Neuronal stem cell (in vitro differentiated cells): ENCODE results near the gene MCCD1.

ENCODE experiments used
- DNase-seq: peaks from one replicate; pipeline ENCODE4 v3.0.0-alpha.2; 2013; ENCODE audit warnings: low spot score
- H2AFZ ChIP-seq: one replicate; pipeline ENCODE4 v1.6.1; 2013; ENCODE audit warnings: mild to moderate bottlenecking, low read length, inconsistent platforms
- H2AK5ac ChIP-seq: 2 replicates; pipeline ENCODE4 v1.6.1; 2013; ENCODE audit warnings: low read depth, mild to moderate bottlenecking, inconsistent platforms, low read length, moderate library complexity, mixed read lengths
- H2BK120ac ChIP-seq: 2 replicates; pipeline ENCODE4 v1.6.1; 2013; ENCODE audit warnings: low read depth, mild to moderate bottlenecking, inconsistent platforms, low read length, moderate library complexity, mixed read lengths
- H2BK12ac ChIP-seq: one replicate; pipeline ENCODE4 v1.6.1; 2013; ENCODE audit warnings: low read length, inconsistent platforms
- H2BK15ac ChIP-seq: 2 replicates; pipeline ENCODE4 v1.6.1; 2013; ENCODE audit warnings: mild to moderate bottlenecking, low read length, inconsistent platforms, mixed read lengths
- H2BK5ac ChIP-seq: one replicate; pipeline ENCODE4 v1.6.1; 2013; ENCODE audit warnings: inconsistent platforms, mild to moderate bottlenecking, low read length, moderate library complexity
- H3K14ac ChIP-seq: one replicate; pipeline ENCODE4 v1.6.1; 2013; ENCODE audit warnings: low read length, inconsistent platforms
- H3K18ac ChIP-seq: 2 replicates; pipeline ENCODE4 v1.6.1; 2013; ENCODE audit warnings: low read length, inconsistent platforms
- H3K23ac ChIP-seq: 2 replicates; pipeline ENCODE4 v1.6.1; 2013; ENCODE audit warnings: low read depth, mild to moderate bottlenecking, mixed read lengths, low read length, inconsistent platforms; ENCODE audit not compliant: poor library complexity
- H3K27ac ChIP-seq: replicated peaks from 3 replicates; pipeline ENCODE4 v1.5.1; 2013; ENCODE audit warnings: low read length, inconsistent platforms
- H3K27me3 ChIP-seq, 3 experiments: 2 replicates each; pipeline ENCODE4 v1.6.1; 2013; ENCODE audit warnings: low read length in 3 of 3, mild to moderate bottlenecking in 2 of 3, inconsistent platforms in 1 of 3, low read depth in 1 of 3, mixed read lengths in 1 of 3, moderate library complexity in 1 of 3; ENCODE audit not compliant: control insufficient read depth in 3 of 3, insufficient read depth in 3 of 3
- H3K36me3 ChIP-seq, 2 donors: replicated peaks in 1 of 2; 2 replicates each; pipeline ENCODE4 v1.6.1; 2013; ENCODE audit warnings: low read length in 2 of 2; ENCODE audit not compliant: control insufficient read depth in 2 of 2, insufficient read depth in 2 of 2
- H3K4ac ChIP-seq: 2 replicates; pipeline ENCODE4 v1.6.1; 2013; ENCODE audit warnings: inconsistent platforms, mild to moderate bottlenecking, low read length, moderate library complexity
- H3K4me1 ChIP-seq, 2 donors: 1 replicate in 1 of 2; 2 replicates in 1 of 2; pipeline ENCODE4 v1.6.1; 2013; ENCODE audit warnings: low read length in 2 of 2, low read depth in 1 of 2; ENCODE audit not compliant: control insufficient read depth in 2 of 2, insufficient read depth in 1 of 2
- H3K4me2 ChIP-seq: one replicate; pipeline ENCODE4 v1.6.1; 2013; ENCODE audit warnings: mild to moderate bottlenecking, low read length, inconsistent platforms; ENCODE audit not compliant: insufficient read depth, poor library complexity, severe bottlenecking
- H3K4me3 ChIP-seq, 2 donors: 2 replicates each; pipeline ENCODE4 v1.5.1; 2013; ENCODE audit warnings: low read length in 2 of 2, mild to moderate bottlenecking in 2 of 2, inconsistent platforms in 1 of 2, moderate library complexity in 1 of 2
- H3K79me1 ChIP-seq: one replicate; pipeline ENCODE4 v1.6.1; 2013; ENCODE audit warnings: low read depth, mild to moderate bottlenecking, inconsistent platforms, low read length, moderate library complexity
- H3K9ac ChIP-seq: one replicate; pipeline ENCODE4 v1.6.1; 2013; ENCODE audit warnings: mild to moderate bottlenecking, low read depth, low read length, inconsistent platforms; ENCODE audit not compliant: poor library complexity
- H3K9me3 ChIP-seq, 2 donors: replicated peaks in 1 of 2; 2 replicates each; pipeline versions ENCODE3 to v1.6.1; 2013; ENCODE audit warnings: low read length in 2 of 2, mild to moderate bottlenecking in 2 of 2, inconsistent platforms in 1 of 2, low read depth in 1 of 2, mixed read lengths in 1 of 2, moderate library complexity in 1 of 2; ENCODE audit not compliant: control insufficient read depth in 2 of 2, insufficient read depth in 1 of 2
- H4K8ac ChIP-seq: one replicate; pipeline ENCODE4 v1.6.1; 2013; ENCODE audit warnings: low read depth, mild to moderate bottlenecking, inconsistent platforms, low read length, moderate library complexity
- H4K91ac ChIP-seq: one replicate; pipeline ENCODE4 v1.6.1; 2013; ENCODE audit warnings: low read length, low read depth, mild to moderate bottlenecking, inconsistent platforms; ENCODE audit not compliant: poor library complexity
- WGBS, 2 donors: extraction: QIAGEN DNeasy Blood & Tissue Kit; methylation state at CpG; one replicate each; pipeline ENCODE4 v1.1.7; 2013; ENCODE audit warnings: missing lambda C conversion rate in 2 of 2, mixed read lengths in 1 of 2; ENCODE audit not compliant: insufficient read length in 2 of 2, insufficient replicate concordance in 1 of 2; ENCODE audit errors: extremely low coverage in 2 of 2; 5-methylcytosine and 5-hydroxymethylcytosine counted together

Gene MCCD1

GRCh38 chr6:31528307-31528777, 420 bp upstream of the MCCD1 start:
- DNase-seq: no peak
- no peaks in the 10 kb centered on the region for H3K27me3 ChIP-seq
- peak overlapping the region; percentile 0 for H3K27ac ChIP-seq
- no peak overlapping the region for H3K23ac ChIP-seq
- no peak overlapping the region for H2BK120ac ChIP-seq
- peaks cover 0 to 2% of the 10 kb centered on the region in 2 donors for H3K9me3 ChIP-seq
- no peak overlapping the region for H3K9ac ChIP-seq
- H2AFZ ChIP-seq: no peak overlapping the region
- H2AK5ac ChIP-seq: no peak overlapping the region
- peaks cover 28 to 41% of the 10 kb centered on the region in 2 donors for H3K36me3 ChIP-seq
- H2BK12ac ChIP-seq: no peak overlapping the region
- H4K8ac ChIP-seq: no peak overlapping the region
- H3K4me1 ChIP-seq: peaks cover 0 to 2% of the 10 kb centered on the region in 2 donors
- no peak overlapping the region for H3K4me3 ChIP-seq
- H3K14ac ChIP-seq: no peak overlapping the region
- no peak overlapping the region for H3K4ac ChIP-seq
- H3K79me1 ChIP-seq: no peaks in the 10 kb centered on the region
- H3K18ac ChIP-seq: no peak overlapping the region
- WGBS, 2 donors: no CpG with 5 or more reads among the region's 4 CpGs
- no peak overlapping the region for H4K91ac ChIP-seq
- H3K4me2 ChIP-seq: no peak overlapping the region
- H2BK15ac ChIP-seq: no peak overlapping the region
- H2BK5ac ChIP-seq: no peak overlapping the region

DNA sequence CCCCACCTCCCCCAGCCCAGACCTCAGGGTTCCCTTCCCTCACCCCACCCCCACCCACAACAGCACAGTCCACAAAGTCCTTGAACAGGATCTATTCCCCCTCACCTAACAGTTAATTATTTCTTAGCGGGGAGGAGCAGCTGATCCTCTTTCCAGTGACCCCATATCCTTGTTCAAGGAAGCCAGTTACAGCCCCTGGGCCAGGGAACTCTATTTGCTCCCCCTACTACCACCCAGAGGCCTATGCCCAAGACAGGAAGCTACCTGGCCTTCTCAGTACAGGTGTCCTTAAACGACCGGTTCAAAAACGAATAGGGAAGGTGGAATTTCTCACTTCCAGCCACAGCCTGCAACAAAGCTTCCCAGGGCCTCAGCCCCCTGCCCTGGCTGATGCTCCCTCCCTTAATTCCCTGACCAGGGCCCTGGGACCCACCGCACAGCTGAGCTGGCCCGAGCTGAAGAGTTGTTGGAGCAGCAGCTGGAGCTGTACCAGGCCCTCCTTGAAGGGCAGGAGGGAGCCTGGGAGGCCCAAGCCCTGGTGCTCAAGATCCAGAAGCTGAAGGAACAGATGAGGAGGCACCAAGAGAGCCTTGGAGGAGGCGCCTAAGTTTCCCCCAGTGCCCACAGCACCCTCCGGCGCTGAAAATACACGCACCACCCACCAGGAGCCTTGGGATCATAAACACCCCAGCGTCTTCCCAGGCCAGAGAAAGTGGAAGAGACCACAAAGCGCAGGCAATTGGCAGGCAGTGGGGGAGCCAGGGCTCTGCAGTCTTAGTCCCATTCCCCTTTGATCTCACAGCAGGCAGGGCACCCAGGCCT, 778 bp downstream of the MCCD1 start:
- H2BK5ac ChIP-seq: no peak overlapping the region
- no peak overlapping the region for H3K4me2 ChIP-seq
- H4K8ac ChIP-seq: no peak overlapping the region
- peak overlapping the region; percentile 42 for H2AK5ac ChIP-seq
- no peak overlapping the region for H3K27ac ChIP-seq
- no peak overlapping the region for H3K4ac ChIP-seq
- no peak overlapping the region for H3K4me3 ChIP-seq
- peaks cover 39 to 53% of the 10 kb centered on the region in 2 donors for H3K36me3 ChIP-seq
- H3K18ac ChIP-seq: no peak overlapping the region
- peaks cover 0 to 2% of the 10 kb centered on the region in 2 donors for H3K4me1 ChIP-seq
- H2AFZ ChIP-seq: no peak overlapping the region
- H4K91ac ChIP-seq: no peak overlapping the region
- peaks cover under 1% of the 10 kb centered on the region for H3K79me1 ChIP-seq
- DNase-seq: no peak
- no peak overlapping the region for H3K14ac ChIP-seq
- no CpG with 5 or more reads among the region's 12 CpGs for WGBS, 2 donors
- H3K27me3 ChIP-seq: no peaks in the 10 kb centered on the region
- H2BK12ac ChIP-seq: no peak overlapping the region
- H2BK120ac ChIP-seq: no peak overlapping the region
- H2BK15ac ChIP-seq: no peak overlapping the region
- H3K9ac ChIP-seq: no peak overlapping the region
- peaks cover 0 to 2% of the 10 kb centered on the region in 2 donors for H3K9me3 ChIP-seq
- H3K23ac ChIP-seq: no peak overlapping the region

GRCh38 chr6:31530659-31531058, 1.9 kb downstream of the MCCD1 start:
- H3K14ac ChIP-seq: no peak overlapping the region
- WGBS, 2 donors: no CpG with 5 or more reads among the region's 6 CpGs
- no peak overlapping the region for H3K4me3 ChIP-seq
- no peak for DNase-seq
- no peak overlapping the region for H3K4me2 ChIP-seq
- no peak overlapping the region for H2BK12ac ChIP-seq
- no peak overlapping the region for H3K23ac ChIP-seq
- no peak overlapping the region for H3K4ac ChIP-seq
- no peaks in the 10 kb centered on the region for H3K27me3 ChIP-seq
- H2BK120ac ChIP-seq: no peak overlapping the region
- no peak overlapping the region for H2BK15ac ChIP-seq
- H4K91ac ChIP-seq: no peak overlapping the region
- no peak overlapping the region for H3K27ac ChIP-seq
- H3K9me3 ChIP-seq: peaks cover 0 to 2% of the 10 kb centered on the region in 2 donors
- no peak overlapping the region for H4K8ac ChIP-seq
- H3K18ac ChIP-seq: no peak overlapping the region
- no peak overlapping the region for H2BK5ac ChIP-seq
- no peak overlapping the region for H2AK5ac ChIP-seq
- H3K4me1 ChIP-seq: peaks cover 0 to 2% of the 10 kb centered on the region in 2 donors
- peaks cover 50 to 64% of the 10 kb centered on the region in 2 donors for H3K36me3 ChIP-seq
- H3K79me1 ChIP-seq: peaks cover 8% of the 10 kb centered on the region
- no peak overlapping the region for H3K9ac ChIP-seq
- H2AFZ ChIP-seq: no peak overlapping the region

- peaks cover 8% of the 10 kb centered on the region for H3K79me1 ChIP-seq
- H3K4me3 ChIP-seq: no peak overlapping the region
- no peak overlapping the region for H3K18ac ChIP-seq
- H3K4me2 ChIP-seq: no peak overlapping the region
- WGBS, 2 donors: no CpG with 5 or more reads among the region's 7 CpGs
- H2AK5ac ChIP-seq: no peak overlapping the region
- peaks cover 0 to 2% of the 10 kb centered on the region in 2 donors for H3K4me1 ChIP-seq
- H3K9me3 ChIP-seq: no peaks in the 10 kb centered on the region
- H4K8ac ChIP-seq: no peak overlapping the region
- H3K4ac ChIP-seq: no peak overlapping the region
- H3K27ac ChIP-seq: no peak overlapping the region
- no peak overlapping the region for H2BK15ac ChIP-seq
- H3K23ac ChIP-seq: no peak overlapping the region
- no peak overlapping the region for H2BK12ac ChIP-seq
- no peak for DNase-seq
- no peak overlapping the region for H3K9ac ChIP-seq
- H3K36me3 ChIP-seq: peaks cover 54 to 70% of the 10 kb centered on the region in 2 donors
- no peak overlapping the region for H4K91ac ChIP-seq
- no peaks in the 10 kb centered on the region for H3K27me3 ChIP-seq
- no peak overlapping the region for H2BK5ac ChIP-seq
- no peak overlapping the region for H2BK120ac ChIP-seq
- H2AFZ ChIP-seq: no peak overlapping the region
- H3K14ac ChIP-seq: no peak overlapping the region
These were observed 2.4 kb downstream of the MCCD1 start for GRCh38 chr6:31531162-31531561.
